Duodenal mucosa (tissue), 2 donors: ENCODE data around the gene SLC9A5.

Experiments
- H3K27ac ChIP-seq: one replicate; pipeline ENCODE4 v1.7.0; 2013; ENCODE audit warnings: low read depth, low read length
- H3K27me3 ChIP-seq, 2 donors: one replicate each; pipeline ENCODE4 v1.7.0; 2013; ENCODE audit warnings: low read length in 2 of 2, control low read depth in 1 of 2; ENCODE audit not compliant: insufficient read depth in 2 of 2, control insufficient read depth in 1 of 2
- H3K36me3 ChIP-seq, 2 donors: one replicate each; pipeline ENCODE4 v1.7.0; 2013; ENCODE audit warnings: low read length in 2 of 2, control low read depth in 1 of 2; ENCODE audit not compliant: insufficient read depth in 2 of 2, control insufficient read depth in 1 of 2
- H3K4me1 ChIP-seq, 2 donors: one replicate each; pipeline ENCODE4 v1.7.0; 2013; ENCODE audit warnings: low read length in 2 of 2, control low read depth in 1 of 2; ENCODE audit not compliant: insufficient read depth in 2 of 2, control insufficient read depth in 1 of 2
- H3K4me3 ChIP-seq, 2 donors: one replicate each; pipeline ENCODE4 v1.7.0; 2013; ENCODE audit warnings: low read length in 2 of 2, low read depth in 1 of 2
- H3K9ac ChIP-seq, 2 donors: one replicate each; pipeline ENCODE4 v1.7.0; 2013; ENCODE audit warnings: low read length in 2 of 2, low read depth in 1 of 2
- H3K9me3 ChIP-seq, 2 donors: one replicate each; pipeline ENCODE4 v1.7.0; 2013; ENCODE audit warnings: low read length in 2 of 2, control low read depth in 1 of 2; ENCODE audit not compliant: control insufficient read depth in 1 of 2

SLC9A5 gene

GRCh38 chr16:67294171-67294757, 45.5 kb downstream of the SLC9A5 start:
- Histone ChIP-seq H3K27me3 (no peaks in the 10 kb centered on the region), H3K9ac (no peak overlapping the region)

GRCh38 chr16:67294938-67295361, 46.2 kb downstream of the SLC9A5 start:
- no peak overlapping the region for H3K27ac ChIP-seq
- no peaks in the 10 kb centered on the region for H3K27me3 ChIP-seq
- no peaks in the 10 kb centered on the region for H3K9me3 ChIP-seq
- H3K36me3 ChIP-seq = no peaks in the 10 kb centered on the region
- H3K4me3 ChIP-seq = no peak overlapping the region
- no peak overlapping the region for H3K9ac ChIP-seq
- H3K4me1 ChIP-seq = no peaks in the 10 kb centered on the region

More at GRCh38 chr16:67294171-67294757, 45.5 kb downstream of the SLC9A5 start:
- H3K36me3 ChIP-seq = no peaks in the 10 kb centered on the region
- H3K4me1 ChIP-seq = no peaks in the 10 kb centered on the region
- H3K27ac ChIP-seq = no peak overlapping the region
- no peaks in the 10 kb centered on the region for H3K9me3 ChIP-seq
- no peak overlapping the region for H3K4me3 ChIP-seq

GRCh38 chr16:67296420-67296819, 47.6 kb downstream of the SLC9A5 start:
- Histone ChIP-seq H3K4me1 (no peaks in the 10 kb centered on the region), H3K4me3 (no peak overlapping the region), H3K36me3 (no peaks in the 10 kb centered on the region), H3K27ac (no peak overlapping the region), H3K9ac (no peak overlapping the region), H3K27me3 (no peaks in the 10 kb centered on the region), H3K9me3 (no peaks in the 10 kb centered on the region)

- no peaks in the 10 kb centered on the region for H3K9me3 ChIP-seq
- H3K9ac ChIP-seq = no peak overlapping the region
- H3K4me1 ChIP-seq = no peaks in the 10 kb centered on the region
- no peaks in the 10 kb centered on the region for H3K27me3 ChIP-seq
- no peak overlapping the region for H3K4me3 ChIP-seq
- H3K27ac ChIP-seq = no peak overlapping the region
- H3K36me3 ChIP-seq = no peaks in the 10 kb centered on the region
These were observed 49.5 kb downstream of the SLC9A5 start for GRCh38 chr16:67298277-67298676.

GRCh38 chr16:67299269-67299668, 50.5 kb downstream of the SLC9A5 start:
- Histone ChIP-seq H3K36me3 (no peaks in the 10 kb centered on the region), H3K4me1 (no peaks in the 10 kb centered on the region), H3K4me3 (no peak overlapping the region), H3K9ac (no peak overlapping the region), H3K9me3 (no peaks in the 10 kb centered on the region), H3K27ac (no peak overlapping the region), H3K27me3 (no peaks in the 10 kb centered on the region)

- no peak overlapping the region for H3K27ac ChIP-seq
These were observed 52.5 kb downstream of the SLC9A5 start for GRCh38 chr16:67301080-67301782.

GRCh38 chr16:67302076-67302475, 53.3 kb downstream of the SLC9A5 start:
- Histone ChIP-seq H3K4me3 (no peak overlapping the region), H3K9me3 (no peaks in the 10 kb centered on the region), H3K36me3 (no peaks in the 10 kb centered on the region), H3K27ac (no peak overlapping the region), H3K4me1 (no peaks in the 10 kb centered on the region), H3K27me3 (no peaks in the 10 kb centered on the region), H3K9ac (no peak overlapping the region)

More at GRCh38 chr16:67301080-67301782, 52.5 kb downstream of the SLC9A5 start:
- Histone ChIP-seq H3K9me3 (no peaks in the 10 kb centered on the region), H3K4me1 (no peaks in the 10 kb centered on the region), H3K27me3 (no peaks in the 10 kb centered on the region), H3K4me3 (no peak overlapping the region), H3K9ac (no peak overlapping the region), H3K36me3 (no peaks in the 10 kb centered on the region)

GRCh38 chr16:67302970-67303369, 54.2 kb downstream of the SLC9A5 start:
- H3K4me1 ChIP-seq = no peaks in the 10 kb centered on the region
- no peak overlapping the region for H3K4me3 ChIP-seq
- no peaks in the 10 kb centered on the region for H3K27me3 ChIP-seq
- H3K36me3 ChIP-seq = no peaks in the 10 kb centered on the region
- H3K9ac ChIP-seq = no peak overlapping the region
- H3K9me3 ChIP-seq = no peaks in the 10 kb centered on the region
- no peak overlapping the region for H3K27ac ChIP-seq

- Histone ChIP-seq H3K27ac (no peak overlapping the region), H3K4me3 (no peak overlapping the region), H3K9me3 (no peaks in the 10 kb centered on the region), H3K4me1 (no peaks in the 10 kb centered on the region), H3K36me3 (no peaks in the 10 kb centered on the region), H3K9ac (no peak overlapping the region), H3K27me3 (no peaks in the 10 kb centered on the region)
These were observed 55.2 kb downstream of the SLC9A5 start for GRCh38 chr16:67304020-67304419.

GRCh38 chr16:67305216-67306071, 56.7 kb downstream of the SLC9A5 start:
- Histone ChIP-seq H3K27ac (no peak overlapping the region), H3K4me3 (no peak overlapping the region), H3K4me1 (no peaks in the 10 kb centered on the region), H3K9ac (no peak overlapping the region), H3K27me3 (no peaks in the 10 kb centered on the region), H3K9me3 (no peaks in the 10 kb centered on the region), H3K36me3 (no peaks in the 10 kb centered on the region)
